NK-92 treated with Interleukin-12 subunit alpha and Interleukin-12 subunit beta, amount 100 ng/mL, for 24 hours (cell line): ENCODE data around the gene EPN2.

ENCODE experiments used
- DNase-seq: peaks from one replicate; lab custom pipeline; 2025; lab: John Stamatoyannopoulos, UW

Gene EPN2

GRCh38 chr17:19311421-19312215 is 74.5 kb downstream of the EPN2 start:
- peak; percentile 9 for DNase-seq

GRCh38 chr17:19312406-19312805 is 75.2 kb downstream of the EPN2 start:
- no peak for DNase-seq

GRCh38 chr17:19313066-19313745 is 76.0 kb downstream of the EPN2 start:
- DNase-seq: no peak

- no peak for DNase-seq
Observed at GRCh38 chr17:19313746-19314651, 76.8 kb downstream of the EPN2 start.

GRCh38 chr17:19315104-19315503 is 77.9 kb downstream of the EPN2 start:
- no peak for DNase-seq

- DNase-seq: no peak
Observed at GRCh38 chr17:19316761-19317358, 79.7 kb downstream of the EPN2 start.

- DNase-seq: no peak
Observed at GRCh38 chr17:19317359-19318095, 80.4 kb downstream of the EPN2 start.

GRCh38 chr17:19318611-19319010 is 81.4 kb downstream of the EPN2 start:
- DNase-seq: no peak

- DNase-seq: no peak
Observed at GRCh38 chr17:19319771-19320505, 82.8 kb downstream of the EPN2 start.

GRCh38 chr17:19320876-19321275 is 83.7 kb downstream of the EPN2 start:
- no peak for DNase-seq

- no peak for DNase-seq
Observed at GRCh38 chr17:19321481-19322128, 84.4 kb downstream of the EPN2 start.

- DNase-seq: no peak
Observed at GRCh38 chr17:19322129-19322505, 85.0 kb downstream of the EPN2 start.

GRCh38 chr17:19322861-19323260 is 85.7 kb downstream of the EPN2 start:
- no peak for DNase-seq

GRCh38 chr17:19325542-19325941 is 88.4 kb downstream of the EPN2 start:
- no peak for DNase-seq

- DNase-seq: no peak
Observed at GRCh38 chr17:19327031-19327783, 90.0 kb downstream of the EPN2 start.

GRCh38 chr17:19328441-19329061 is 91.4 kb downstream of the EPN2 start:
- no peak for DNase-seq

GRCh38 chr17:19329136-19329535 is 92.0 kb downstream of the EPN2 start:
- no peak for DNase-seq

GRCh38 chr17:19329839-19330238 is 92.7 kb downstream of the EPN2 start:
- no peak for DNase-seq

GRCh38 chr17:19330271-19330670 is 93.1 kb downstream of the EPN2 start:
- DNase-seq: no peak
